ENCODE data around the gene LURAP1L. TPM values are rescaled to one million over a fixed set of nuclear protein-coding genes. Genes with fewer than 3 reads are reported as not detected.

Gene LURAP1L
- total and polyA plus RNA-seq, 11 donors: 1.4 to 5.7 (median 2.9) TPM

- Histone ChIP-seq H3K27ac (no peak overlapping the region), H3K36me3 (no peaks in the 10 kb centered on the region), H3K27me3 (no peaks in the 10 kb centered on the region), H3K4me3 (no peak overlapping the region), H3K4me1 (peaks cover 0 to 11% (median 0%) of the 10 kb centered on the region in 12 donors), H3K9me3 (no peaks in the 10 kb centered on the region)
- 63 to 87% (median 73%) methylated on average over 1 of the region's 1 CpG for WGBS, 4 donors
- TF ChIP-seq POLR2A (IDR thresholded peaks at IDR 0.05) (no peak), CTCF (IDR thresholded peaks at IDR 0.05) (no peak)
- intact Hi-C loops (cut with DNase I): no loop called here
- ATAC-seq (no peak), DNase-seq (no peak)
These were observed 27.3 kb downstream of the LURAP1L start for GRCh38 chr9:12802093-12802492.

- Histone ChIP-seq H3K4me3 (no peak overlapping the region), H3K27ac (peak overlapping the region in 1 of 12 donors; percentile 55), H3K36me3 (no peaks in the 10 kb centered on the region), H3K9me3 (no peaks in the 10 kb centered on the region), H3K4me1 (peaks cover 0 to 17% (median 0%) of the 10 kb centered on the region in 12 donors), H3K27me3 (no peaks in the 10 kb centered on the region)
- intact Hi-C loops (cut with DNase I): no loop called here
- DNase-seq: no peak
- whole genome bisulfite sequencing, 4 donors: 93 to 96% (median 94%) methylated on average over 1 of the region's 1 CpG
- no peak for ATAC-seq
- no peak for TF ChIP-seq CTCF (IDR thresholded peaks at IDR 0.05)
- no peak for TF ChIP-seq POLR2A (IDR thresholded peaks at IDR 0.05)
These were observed 33.7 kb downstream of the LURAP1L start for GRCh38 chr9:12808569-12808968.

GRCh38 chr9:12809720-12810119, 34.9 kb downstream of the LURAP1L start:
- intact Hi-C loops (cut with DNase I): loop anchor here in 4 of 10 donors (5.0 to 10.0 kb wide), 4 partner anchors 32 to 75 kb away; partner anchors contain the start of gene LURAP1L (in 2 of the 4)
- 65 to 76% (median 69%) methylated on average over 2 of the region's 2 CpGs for WGBS, 4 donors
- Histone ChIP-seq H3K36me3 (no peaks in the 10 kb centered on the region), H3K27ac (peak overlapping the region in 4 of 12 donors; percentile 6 to 55 (median 20)), H3K4me1 (peaks cover 0 to 29% (median 8%) of the 10 kb centered on the region in 12 donors), H3K4me3 (no peak overlapping the region), H3K27me3 (no peaks in the 10 kb centered on the region), H3K9me3 (no peaks in the 10 kb centered on the region)
- DNase-seq (no peak), ATAC-seq (peak in 1 of 4 donors; percentile 20)
- TF ChIP-seq CTCF (IDR thresholded peaks at IDR 0.05) (no peak), POLR2A (IDR thresholded peaks at IDR 0.05) (no peak)

GRCh38 chr9:12811935-12812334, 37.1 kb downstream of the LURAP1L start:
- H3K9me3 ChIP-seq: no peaks in the 10 kb centered on the region
- peaks cover 0 to 34% (median 9%) of the 10 kb centered on the region in 12 donors for H3K4me1 ChIP-seq
- no peaks in the 10 kb centered on the region for H3K27me3 ChIP-seq
- H3K36me3 ChIP-seq: no peaks in the 10 kb centered on the region
- no peak overlapping the region for H3K4me3 ChIP-seq
- peak overlapping the region in 1 of 12 donors; percentile 75 for H3K27ac ChIP-seq
- no peak for DNase-seq
- intact Hi-C loops (cut with DNase I): loop anchor here in 4 of 10 donors (5.0 to 10.0 kb wide), 4 partner anchors 35 to 73 kb away; partner anchors contain the start of gene LURAP1L (in 2 of the 4)
- no peak for ATAC-seq
- no peak for TF ChIP-seq POLR2A (IDR thresholded peaks at IDR 0.05)
- TF ChIP-seq CTCF (IDR thresholded peaks at IDR 0.05): no peak
- WGBS, 4 donors: 92 to 95% (median 94%) methylated on average over 3 of the region's 3 CpGs

Data from heart left ventricle (tissue), 16 donors.